SH-SY5Y (cell line): ENCODE measurements around the gene CNPY4.

Experiments
- GATA2 ChIP-seq: IDR thresholded peaks from 2 replicates; pipeline ENCODE4 v1.6.1; 2011; ENCODE audit warnings: mild to moderate bottlenecking, low read depth, low read length
- GATA3 ChIP-seq: IDR thresholded peaks from 2 replicates; pipeline ENCODE4 v1.6.1; 2011; ENCODE audit warnings: low read depth, mild to moderate bottlenecking, low read length, moderate library complexity

CNPY4 gene

DNA sequence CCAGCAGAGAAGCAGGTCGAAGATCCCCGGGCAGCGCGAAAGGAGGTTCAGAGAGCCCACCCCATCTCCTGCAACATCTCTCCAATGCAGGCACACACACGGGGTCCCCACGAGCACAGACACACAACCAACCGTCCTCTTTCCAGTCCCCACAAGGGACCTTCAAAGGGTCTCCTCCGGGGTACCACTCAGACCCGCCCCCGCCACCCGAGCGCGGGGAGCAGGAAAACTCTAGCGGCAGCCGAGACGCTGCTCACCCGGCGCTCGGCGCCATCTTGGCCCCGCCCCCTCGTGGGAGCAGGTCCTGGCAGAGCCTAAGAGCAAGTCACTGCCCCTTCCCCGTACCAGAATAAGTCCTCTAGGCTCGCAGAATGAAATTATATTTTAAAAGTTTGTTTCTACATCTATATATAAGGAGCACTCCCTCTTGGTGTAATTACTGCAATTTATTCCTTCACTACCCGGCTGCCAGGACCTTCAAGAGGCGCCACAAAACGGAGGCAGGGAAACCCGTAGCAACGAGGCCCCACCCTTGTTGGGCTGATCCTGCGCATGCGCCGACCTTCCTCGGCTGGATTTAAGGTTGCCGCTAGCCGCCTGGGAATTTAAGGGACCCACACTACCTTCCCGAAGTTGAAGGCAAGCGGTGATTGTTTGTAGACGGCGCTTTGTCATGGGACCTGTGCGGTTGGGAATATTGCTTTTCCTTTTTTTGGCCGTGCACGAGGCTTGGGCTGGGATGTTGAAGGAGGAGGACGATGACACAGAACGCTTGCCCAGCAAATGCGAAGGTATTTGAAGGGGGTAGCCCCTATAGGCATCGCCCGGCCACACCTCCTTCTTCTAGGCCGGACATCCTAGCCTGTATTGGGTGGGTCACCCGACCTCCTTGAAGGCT, at the start of gene CNPY4, which contains the start of gene TAF6:
Gene CNPY4 (plus strand): TSS at position 563 of the 898 bp plus-strand sequence. CDS start 111 bp downstream, at position 674.
Gene TAF6 (minus strand): TSS at position 287 of the 898 bp plus-strand sequence. CDS start 5,149 bp downstream, outside the sequence.
- no peak for TF ChIP-seq GATA3
- peak; percentile 56; the same call in 1 of the 2 replicates for TF ChIP-seq GATA2

DNA sequence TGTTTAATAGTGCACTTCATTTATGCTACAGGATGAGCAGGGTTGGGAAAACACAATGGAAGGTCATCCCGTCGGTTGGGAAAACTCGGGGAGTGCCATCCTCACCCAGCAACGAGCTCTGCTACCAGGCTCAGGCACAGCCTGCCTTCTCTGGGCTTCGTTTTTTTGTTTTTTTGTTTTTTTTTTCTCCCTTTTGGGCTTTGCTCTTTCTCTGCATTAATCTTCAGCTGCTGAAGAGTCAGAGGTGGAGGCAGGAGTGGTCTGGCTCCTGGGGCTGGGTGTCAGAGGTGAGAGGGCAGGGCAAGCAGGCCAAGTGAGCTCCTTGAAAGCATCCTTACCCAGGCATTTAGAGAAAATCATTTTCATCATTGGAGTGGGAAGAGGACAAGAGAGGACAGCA, 49.4 kb upstream of the CNPY4 start:
- no peak for TF ChIP-seq GATA3
- TF ChIP-seq GATA2 = no peak

DNA sequence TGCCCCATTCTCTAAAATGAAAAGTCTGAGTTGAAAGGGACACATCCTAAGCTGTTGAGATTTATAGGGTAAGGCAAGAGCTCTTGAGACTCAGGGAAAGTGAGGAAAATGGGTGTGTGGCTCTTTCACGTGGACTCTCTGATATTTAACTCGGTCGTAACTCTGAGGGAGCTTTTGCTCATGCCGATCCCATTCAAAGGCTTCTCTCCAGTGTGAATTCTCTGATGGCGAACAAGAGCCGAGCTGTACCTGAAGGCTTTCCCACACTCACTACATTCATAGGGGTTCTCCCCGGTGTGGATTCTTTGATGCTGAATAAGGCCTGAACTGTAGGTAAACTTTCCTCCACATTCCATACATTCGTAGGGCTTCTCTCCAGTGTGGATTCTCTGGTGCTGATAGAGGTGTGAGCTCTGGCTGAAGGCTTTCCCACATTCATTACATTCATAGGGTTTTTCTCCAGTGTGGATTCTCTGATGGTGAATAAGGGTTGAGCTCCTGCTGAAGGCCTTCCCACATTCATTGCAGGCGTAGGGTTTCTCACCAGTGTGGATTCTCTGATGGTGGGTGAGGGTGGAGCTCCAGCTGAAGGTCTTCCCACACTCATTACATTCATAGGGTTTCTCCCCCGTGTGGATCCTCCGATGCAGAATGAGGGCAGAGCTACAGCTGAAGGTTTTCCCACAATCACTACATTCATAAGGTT, 48.3 kb upstream of the CNPY4 start:
- TF ChIP-seq GATA2 (no peak), GATA3 (no peak)

DNA sequence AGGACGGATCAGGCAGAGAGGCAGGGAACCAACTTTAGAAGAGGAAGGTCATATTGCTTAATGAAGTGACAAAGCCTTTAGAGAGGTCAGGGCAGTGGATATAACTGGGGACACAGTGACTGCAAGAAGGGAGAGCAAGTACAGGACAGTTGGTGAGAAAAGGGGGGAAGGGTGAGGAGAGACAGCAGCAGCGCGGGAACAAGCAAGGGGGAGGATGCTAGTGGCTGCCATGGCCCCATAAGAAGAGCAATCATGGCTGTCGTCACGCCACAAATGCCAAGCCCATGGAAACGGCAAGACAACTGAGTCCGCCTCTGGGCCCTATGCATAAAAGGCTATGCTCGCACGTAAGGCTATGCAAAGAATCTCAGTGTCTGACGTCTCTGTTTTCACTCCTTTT, 47.0 kb upstream of the CNPY4 start:
- TF ChIP-seq GATA3 (no peak), GATA2 (no peak)

GRCh38 chr7:100074841-100075240, 44.6 kb upstream of the CNPY4 start:
- TF ChIP-seq GATA2 (no peak), GATA3 (no peak)

GRCh38 chr7:100075418-100075817, 44.0 kb upstream of the CNPY4 start:
- TF ChIP-seq GATA2 (no peak), GATA3 (no peak)

- no peak for TF ChIP-seq GATA2
- no peak for TF ChIP-seq GATA3
Measured at GRCh38 chr7:100077205-100077604, 42.2 kb upstream of the CNPY4 start.

- TF ChIP-seq GATA3 (no peak), GATA2 (no peak)
Measured at GRCh38 chr7:100079024-100079560, 40.3 kb upstream of the CNPY4 start.

- TF ChIP-seq GATA3 = no peak
Measured at GRCh38 chr7:100080907-100081534, 38.4 kb upstream of the CNPY4 start.

GRCh38 chr7:100081535-100082102, 37.8 kb upstream of the CNPY4 start, which contains the start of gene ZNF3:
Gene ZNF3 (minus strand): TSS chr7:100081723. CDS start chr7:100077357, 4,366 bp downstream.
- no peak; the same call in 1 of the 2 replicates for TF ChIP-seq GATA2
- no peak for TF ChIP-seq GATA3

GRCh38 chr7:100082978-100083377, 36.5 kb upstream of the CNPY4 start:
- TF ChIP-seq GATA2 (no peak), GATA3 (no peak)

- TF ChIP-seq GATA3 = no peak
- TF ChIP-seq GATA2 = no peak
Measured at GRCh38 chr7:100085515-100085914, 33.9 kb upstream of the CNPY4 start.

- TF ChIP-seq GATA2 = no peak
- TF ChIP-seq GATA3 = no peak
Measured at GRCh38 chr7:100087055-100087750, 32.2 kb upstream of the CNPY4 start.
